ENCODE data around the gene PTPN21. TPM values are rescaled to one million over a fixed set of nuclear protein-coding genes. Genes with fewer than 3 reads are reported as not detected.

The PTPN21 gene
- total and polyA plus RNA-seq, 2 donors from 2014 or later, result 5.3 to 23.2 TPM

DNA sequence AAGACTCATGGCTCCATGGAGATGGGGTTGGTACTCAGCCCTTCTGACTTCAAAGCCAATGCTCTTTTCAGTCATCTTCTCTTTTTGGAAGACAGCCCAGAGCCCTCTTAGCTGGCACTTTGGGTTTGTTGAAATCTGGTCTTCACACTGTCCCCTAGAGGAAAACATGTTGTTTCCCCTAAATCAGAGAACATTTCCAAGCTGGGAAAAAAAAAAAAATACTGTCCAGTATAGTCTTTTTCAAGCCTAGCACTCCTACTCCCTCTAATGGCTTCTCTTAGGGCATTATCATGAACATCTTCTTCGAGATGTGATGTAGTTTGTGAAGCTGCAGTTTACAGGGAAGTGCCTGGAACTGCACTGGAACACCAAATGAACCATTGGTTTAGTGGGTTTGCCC is 5.0 kb upstream of the PTPN21 start:
- no peak overlapping the region for H3K27ac ChIP-seq (ENCODE audit: low read depth in 2 of 2, low read length in 2 of 2)
- FAIRE-seq, result no peak

DNA sequence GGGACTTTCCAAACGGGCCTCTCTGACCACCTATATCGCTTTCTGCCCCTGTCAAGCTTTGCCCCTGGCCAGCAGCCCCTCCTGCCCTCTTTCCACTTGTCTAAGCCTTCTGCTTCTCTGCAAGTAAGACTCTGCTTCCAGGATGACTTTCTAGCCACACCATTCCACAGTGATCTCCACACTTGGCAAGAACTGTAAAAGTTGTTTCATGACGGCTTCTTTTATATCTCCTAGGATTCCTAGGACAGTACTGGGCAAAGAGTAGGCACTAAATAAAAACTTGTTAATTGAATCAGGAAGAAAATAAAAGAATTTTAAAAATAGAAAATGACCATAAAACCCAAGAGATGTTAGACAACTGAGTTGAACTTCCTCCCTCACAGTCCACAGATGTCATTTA is 1.8 kb upstream of the PTPN21 start:
- no peaks in the 10 kb centered on the region for H3K36me3 ChIP-seq (ENCODE audit: control insufficient read depth in 2 of 3, insufficient read depth in 3 of 3, low read length in 3 of 3)
- H3K4me3 ChIP-seq (ENCODE audit: low read length in 3 of 3), result no peak overlapping the region
- intact Hi-C loops (cut with DNase I), result no loop called here
- DNase-seq, result no peak
- no peaks in the 10 kb centered on the region for H3K9me3 ChIP-seq (ENCODE audit: control insufficient read depth in 2 of 3, insufficient read depth in 1 of 3, low read length in 3 of 3)
- H3K27me3 ChIP-seq (ENCODE audit: control insufficient read depth, insufficient read depth, low read length), result no peaks in the 10 kb centered on the region
- no peak for FAIRE-seq
- peaks cover 3 to 10% (median 7%) of the 10 kb centered on the region in 3 donors for H3K4me1 ChIP-seq (ENCODE audit: control insufficient read depth in 2 of 3, insufficient read depth in 2 of 3, low read depth in 1 of 3, low read length in 3 of 3)
- no peak overlapping the region for H3K9ac ChIP-seq (ENCODE audit: low read length in 3 of 3)
- TF ChIP-seq, protein P1, sequence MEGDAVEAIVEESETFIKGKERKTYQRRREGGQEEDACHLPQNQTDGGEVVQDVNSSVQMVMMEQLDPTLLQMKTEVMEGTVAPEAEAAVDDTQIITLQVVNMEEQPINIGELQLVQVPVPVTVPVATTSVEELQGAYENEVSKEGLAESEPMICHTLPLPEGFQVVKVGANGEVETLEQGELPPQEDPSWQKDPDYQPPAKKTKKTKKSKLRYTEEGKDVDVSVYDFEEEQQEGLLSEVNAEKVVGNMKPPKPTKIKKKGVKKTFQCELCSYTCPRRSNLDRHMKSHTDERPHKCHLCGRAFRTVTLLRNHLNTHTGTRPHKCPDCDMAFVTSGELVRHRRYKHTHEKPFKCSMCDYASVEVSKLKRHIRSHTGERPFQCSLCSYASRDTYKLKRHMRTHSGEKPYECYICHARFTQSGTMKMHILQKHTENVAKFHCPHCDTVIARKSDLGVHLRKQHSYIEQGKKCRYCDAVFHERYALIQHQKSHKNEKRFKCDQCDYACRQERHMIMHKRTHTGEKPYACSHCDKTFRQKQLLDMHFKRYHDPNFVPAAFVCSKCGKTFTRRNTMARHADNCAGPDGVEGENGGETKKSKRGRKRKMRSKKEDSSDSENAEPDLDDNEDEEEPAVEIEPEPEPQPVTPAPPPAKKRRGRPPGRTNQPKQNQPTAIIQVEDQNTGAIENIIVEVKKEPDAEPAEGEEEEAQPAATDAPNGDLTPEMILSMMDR (IDR thresholded peaks at IDR 0.05; ENCODE audit: borderline replicate concordance, extremely low read depth, insufficient read depth), result no peak
- H3K27ac ChIP-seq (ENCODE audit: low read depth in 2 of 2, low read length in 2 of 2), result no peak overlapping the region

More for the DNA sequence above, 5.0 kb upstream of the PTPN21 start:
- TF ChIP-seq, protein P1 (IDR thresholded peaks at IDR 0.05; ENCODE audit: borderline replicate concordance, extremely low read depth, insufficient read depth), result no peak
- no peaks in the 10 kb centered on the region for H3K36me3 ChIP-seq (ENCODE audit: control insufficient read depth in 2 of 3, insufficient read depth in 3 of 3, low read length in 3 of 3)
- H3K27me3 ChIP-seq (ENCODE audit: control insufficient read depth, insufficient read depth, low read length), result no peaks in the 10 kb centered on the region
- intact Hi-C loops (cut with DNase I), result no loop called here
- H3K9ac ChIP-seq (ENCODE audit: low read length in 3 of 3), result no peak overlapping the region
- no peaks in the 10 kb centered on the region for H3K9me3 ChIP-seq (ENCODE audit: control insufficient read depth in 2 of 3, insufficient read depth in 1 of 3, low read length in 3 of 3)
- H3K4me1 ChIP-seq (ENCODE audit: control insufficient read depth in 2 of 3, insufficient read depth in 2 of 3, low read depth in 1 of 3, low read length in 3 of 3), result peaks cover 3 to 14% (median 11%) of the 10 kb centered on the region in 3 donors
- H3K4me3 ChIP-seq (ENCODE audit: low read length in 3 of 3), result no peak overlapping the region
- peak in 2 of 5 donors; percentile 46 to 64 for DNase-seq

DNA sequence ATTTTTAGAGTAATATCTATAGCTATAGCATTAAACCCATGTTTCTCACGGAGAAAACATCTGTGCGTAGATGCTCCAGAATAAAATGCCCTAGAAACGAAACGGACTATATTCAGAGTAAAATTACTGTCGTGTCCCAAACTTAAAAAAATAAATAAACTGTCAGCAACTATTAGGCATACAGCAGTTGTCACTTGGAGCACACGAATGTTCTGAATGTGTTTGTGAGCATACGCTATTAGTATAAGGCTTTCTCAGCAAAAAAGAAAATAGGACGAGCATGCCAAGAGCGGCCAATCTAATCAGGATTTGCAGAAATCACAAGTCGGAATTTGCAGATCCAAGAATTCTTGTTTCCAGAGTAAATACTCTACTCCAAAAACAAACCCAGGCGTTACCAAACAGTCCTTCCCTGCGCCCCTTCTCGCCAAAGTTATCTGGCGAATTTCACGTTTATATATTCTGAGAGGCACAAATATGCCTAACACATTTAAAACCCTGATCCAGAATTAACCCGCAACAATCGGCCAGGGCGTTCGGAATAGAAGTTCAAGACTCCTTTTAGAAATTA is 836 bp downstream of the PTPN21 start:
- FAIRE-seq (no peak), DNase-seq (peak in 2 of 5 donors; percentile 58)
- Histone ChIP-seq H3K27me3 (ENCODE audit: control insufficient read depth, insufficient read depth, low read length) (no peaks in the 10 kb centered on the region), H3K9me3 (ENCODE audit: control insufficient read depth in 2 of 3, insufficient read depth in 1 of 3, low read length in 3 of 3) (no peaks in the 10 kb centered on the region), H3K36me3 (ENCODE audit: control insufficient read depth in 2 of 3, insufficient read depth in 3 of 3, low read length in 3 of 3) (peaks cover 0 to 3% (median 0%) of the 10 kb centered on the region in 3 donors), H3K9ac (ENCODE audit: low read length in 3 of 3) (peak overlapping the region; percentile 75 to 92 (median 86)), H3K4me1 (ENCODE audit: control insufficient read depth in 2 of 3, insufficient read depth in 2 of 3, low read depth in 1 of 3, low read length in 3 of 3) (peaks cover 3 to 14% (median 7%) of the 10 kb centered on the region in 3 donors), H3K4me3 (ENCODE audit: low read length in 3 of 3) (peak overlapping the region; percentile 83 to 85 (median 83)), H3K27ac (ENCODE audit: low read depth in 2 of 2, low read length in 2 of 2) (peak overlapping the region; percentile 12 to 81)
- TF ChIP-seq, protein P1 (IDR thresholded peaks at IDR 0.05; ENCODE audit: borderline replicate concordance, extremely low read depth, insufficient read depth), result no peak
- intact Hi-C loops (cut with DNase I), result no loop called here

Measured in kidney (tissue), 14 donors.